ENCODE measurements around the gene KDM6A. TPM values are rescaled to one million over a fixed set of nuclear protein-coding genes. Genes with fewer than 3 reads are reported as not detected.

KDM6A gene
- total RNA-seq, 1 experiment from 2014 or later, result 21.0 TPM

DNA sequence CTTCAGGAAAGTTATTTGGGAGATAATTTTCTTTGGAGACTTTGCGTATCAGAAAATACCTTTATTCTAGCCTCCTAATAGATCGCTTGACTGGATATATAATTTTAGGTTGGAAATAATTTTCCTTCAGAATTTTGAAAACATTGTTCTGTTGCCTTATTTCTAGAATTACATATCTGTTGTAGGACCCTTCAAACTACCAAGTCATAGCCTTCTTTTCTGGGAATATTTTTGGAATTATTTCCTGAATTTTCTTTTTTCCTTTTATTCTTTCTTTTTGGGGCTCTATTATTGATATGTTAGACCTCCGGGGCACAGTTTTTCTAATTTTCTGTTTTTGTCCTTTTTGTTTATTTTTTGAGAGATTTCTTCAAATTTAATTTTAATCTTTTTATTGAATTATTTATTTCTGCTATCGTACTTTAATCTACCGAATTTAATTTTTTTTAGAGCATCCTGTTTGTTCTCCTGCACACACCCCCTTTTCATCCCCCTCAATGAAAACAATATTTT is 100.5 kb downstream of the KDM6A start:
- RAD21 ChIA-PET (ENCODE audit: low non-redundant PET in 1 of 2, low total read pairs in 2 of 2, uncharacterized antibody in 2 of 2, unreplicated experiment in 2 of 2), result no interaction called here
- Histone ChIP-seq H3K36me3 (ENCODE audit: control insufficient read depth in 1 of 2, insufficient read depth in 2 of 2, low read length in 2 of 2) (no peaks in the 10 kb centered on the region), H2AFZ (ENCODE audit: low read depth, low read length, poor library complexity, severe bottlenecking) (no peak overlapping the region), H3K9me2 (ENCODE audit: insufficient read depth) (no peaks in the 10 kb centered on the region), H3K9me3 (ENCODE audit: control insufficient read depth in 1 of 2, insufficient read depth in 1 of 2, low read depth in 1 of 2, low read length in 2 of 2) (no peaks in the 10 kb centered on the region), H3K27ac (ENCODE audit: low read depth, low read length) (no peak overlapping the region), H3K79me2 (ENCODE audit: insufficient read depth, low read length) (peaks cover 62% of the 10 kb centered on the region), H4K20me1 (ENCODE audit: insufficient read depth) (no peaks in the 10 kb centered on the region), H3K4me1 (ENCODE audit: control insufficient read depth in 1 of 2, insufficient read depth in 2 of 2, low read length in 2 of 2) (peaks cover 0 to 16% of the 10 kb centered on the region in 2 experiments; a peak in 3 of 4 replicates), H3K27me3 (ENCODE audit: insufficient read depth, low read length) (no peaks in the 10 kb centered on the region), H3K9ac (ENCODE audit: low read length) (0 out of 2 replicates have a peak overlapping the region, but pooled peaks have one; percentile 23), H3K4me3 (replicated peaks in 1 of 2; ENCODE audit: low read depth in 1 of 2, low read length in 2 of 2) (no peak overlapping the region), H3K4me2 (ENCODE audit: low read length) (peak overlapping the region; percentile 49; the same call in 1 of the 2 replicates)
- BruUV-seq (replicated peaks), result no TSS peak
- ATAC-seq, result no peak
- POLR2A ChIA-PET, result no interaction called here
- intact Hi-C loops (cut with micrococcal nuclease), result no loop called here
- no peak for DNase-seq (ENCODE audit: low read depth, low spot score)
- TF ChIP-seq RAD21 (IDR thresholded peaks at IDR 0.05; ENCODE audit: low read depth) (no peak), POLR2AphosphoS5 (IDR thresholded peaks at IDR 0.05; ENCODE audit: low read depth, low read length) (no peak), FOSL1 (IDR thresholded peaks at IDR 0.05; ENCODE audit: low read depth) (no peak), SP1 (IDR thresholded peaks at IDR 0.05; ENCODE audit: low read depth) (no peak), EZH2 (IDR thresholded peaks at IDR 0.05) (no peak), ZNF274 (IDR thresholded peaks at IDR 0.05; ENCODE audit: low read depth, low read length) (no peak), CEBPB (IDR thresholded peaks at IDR 0.05; ENCODE audit: low read depth) (no peak), TCF7L2 (IDR thresholded peaks at IDR 0.05; ENCODE audit: borderline replicate concordance, extremely low read depth, insufficient read depth, insufficient read length) (no peak), JUND (IDR thresholded peaks at IDR 0.05) (no peak), CBX3 (IDR thresholded peaks at IDR 0.05; ENCODE audit: low read depth) (no peak)
- TF ChIP-seq, protein P1, sequence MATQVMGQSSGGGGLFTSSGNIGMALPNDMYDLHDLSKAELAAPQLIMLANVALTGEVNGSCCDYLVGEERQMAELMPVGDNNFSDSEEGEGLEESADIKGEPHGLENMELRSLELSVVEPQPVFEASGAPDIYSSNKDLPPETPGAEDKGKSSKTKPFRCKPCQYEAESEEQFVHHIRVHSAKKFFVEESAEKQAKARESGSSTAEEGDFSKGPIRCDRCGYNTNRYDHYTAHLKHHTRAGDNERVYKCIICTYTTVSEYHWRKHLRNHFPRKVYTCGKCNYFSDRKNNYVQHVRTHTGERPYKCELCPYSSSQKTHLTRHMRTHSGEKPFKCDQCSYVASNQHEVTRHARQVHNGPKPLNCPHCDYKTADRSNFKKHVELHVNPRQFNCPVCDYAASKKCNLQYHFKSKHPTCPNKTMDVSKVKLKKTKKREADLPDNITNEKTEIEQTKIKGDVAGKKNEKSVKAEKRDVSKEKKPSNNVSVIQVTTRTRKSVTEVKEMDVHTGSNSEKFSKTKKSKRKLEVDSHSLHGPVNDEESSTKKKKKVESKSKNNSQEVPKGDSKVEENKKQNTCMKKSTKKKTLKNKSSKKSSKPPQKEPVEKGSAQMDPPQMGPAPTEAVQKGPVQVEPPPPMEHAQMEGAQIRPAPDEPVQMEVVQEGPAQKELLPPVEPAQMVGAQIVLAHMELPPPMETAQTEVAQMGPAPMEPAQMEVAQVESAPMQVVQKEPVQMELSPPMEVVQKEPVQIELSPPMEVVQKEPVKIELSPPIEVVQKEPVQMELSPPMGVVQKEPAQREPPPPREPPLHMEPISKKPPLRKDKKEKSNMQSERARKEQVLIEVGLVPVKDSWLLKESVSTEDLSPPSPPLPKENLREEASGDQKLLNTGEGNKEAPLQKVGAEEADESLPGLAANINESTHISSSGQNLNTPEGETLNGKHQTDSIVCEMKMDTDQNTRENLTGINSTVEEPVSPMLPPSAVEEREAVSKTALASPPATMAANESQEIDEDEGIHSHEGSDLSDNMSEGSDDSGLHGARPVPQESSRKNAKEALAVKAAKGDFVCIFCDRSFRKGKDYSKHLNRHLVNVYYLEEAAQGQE (IDR thresholded peaks at IDR 0.05; ENCODE audit: low read depth), result no peak
- TF ChIP-seq, protein P2, sequence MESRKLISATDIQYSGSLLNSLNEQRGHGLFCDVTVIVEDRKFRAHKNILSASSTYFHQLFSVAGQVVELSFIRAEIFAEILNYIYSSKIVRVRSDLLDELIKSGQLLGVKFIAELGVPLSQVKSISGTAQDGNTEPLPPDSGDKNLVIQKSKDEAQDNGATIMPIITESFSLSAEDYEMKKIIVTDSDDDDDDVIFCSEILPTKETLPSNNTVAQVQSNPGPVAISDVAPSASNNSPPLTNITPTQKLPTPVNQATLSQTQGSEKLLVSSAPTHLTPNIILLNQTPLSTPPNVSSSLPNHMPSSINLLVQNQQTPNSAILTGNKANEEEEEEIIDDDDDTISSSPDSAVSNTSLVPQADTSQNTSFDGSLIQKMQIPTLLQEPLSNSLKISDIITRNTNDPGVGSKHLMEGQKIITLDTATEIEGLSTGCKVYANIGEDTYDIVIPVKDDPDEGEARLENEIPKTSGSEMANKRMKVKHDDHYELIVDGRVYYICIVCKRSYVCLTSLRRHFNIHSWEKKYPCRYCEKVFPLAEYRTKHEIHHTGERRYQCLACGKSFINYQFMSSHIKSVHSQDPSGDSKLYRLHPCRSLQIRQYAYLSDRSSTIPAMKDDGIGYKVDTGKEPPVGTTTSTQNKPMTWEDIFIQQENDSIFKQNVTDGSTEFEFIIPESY (IDR thresholded peaks at IDR 0.05; ENCODE audit: extremely low read depth, insufficient replicate concordance, low read length), result no peak
- CTCF ChIA-PET, result no interaction called here

All from HCT116 (cell line).